Neuronal stem cell (in vitro differentiated cells): Measurements from ENCODE around the gene SFMBT2.

Experiments used
- DNase-seq: peaks from one replicate; pipeline ENCODE4 v3.0.0-alpha.2; 2013; ENCODE audit warnings: low spot score
- H2AFZ ChIP-seq: one replicate; pipeline ENCODE4 v1.6.1; 2013; ENCODE audit warnings: mild to moderate bottlenecking, low read length, inconsistent platforms
- H2AK5ac ChIP-seq: 2 replicates; pipeline ENCODE4 v1.6.1; 2013; ENCODE audit warnings: low read depth, mild to moderate bottlenecking, inconsistent platforms, low read length, moderate library complexity, mixed read lengths
- H2BK120ac ChIP-seq: 2 replicates; pipeline ENCODE4 v1.6.1; 2013; ENCODE audit warnings: low read depth, mild to moderate bottlenecking, inconsistent platforms, low read length, moderate library complexity, mixed read lengths
- H2BK12ac ChIP-seq: one replicate; pipeline ENCODE4 v1.6.1; 2013; ENCODE audit warnings: low read length, inconsistent platforms
- H2BK15ac ChIP-seq: 2 replicates; pipeline ENCODE4 v1.6.1; 2013; ENCODE audit warnings: mild to moderate bottlenecking, low read length, inconsistent platforms, mixed read lengths
- H2BK5ac ChIP-seq: one replicate; pipeline ENCODE4 v1.6.1; 2013; ENCODE audit warnings: inconsistent platforms, mild to moderate bottlenecking, low read length, moderate library complexity
- H3K14ac ChIP-seq: one replicate; pipeline ENCODE4 v1.6.1; 2013; ENCODE audit warnings: low read length, inconsistent platforms
- H3K18ac ChIP-seq: 2 replicates; pipeline ENCODE4 v1.6.1; 2013; ENCODE audit warnings: low read length, inconsistent platforms
- H3K23ac ChIP-seq: 2 replicates; pipeline ENCODE4 v1.6.1; 2013; ENCODE audit warnings: low read depth, mild to moderate bottlenecking, mixed read lengths, low read length, inconsistent platforms; ENCODE audit not compliant: poor library complexity
- H3K27ac ChIP-seq: replicated peaks from 3 replicates; pipeline ENCODE4 v1.5.1; 2013; ENCODE audit warnings: low read length, inconsistent platforms
- H3K27me3 ChIP-seq, 3 experiments: 2 replicates each; pipeline ENCODE4 v1.6.1; 2013; ENCODE audit warnings: low read length in 3 of 3, mild to moderate bottlenecking in 2 of 3, inconsistent platforms in 1 of 3, low read depth in 1 of 3, mixed read lengths in 1 of 3, moderate library complexity in 1 of 3; ENCODE audit not compliant: control insufficient read depth in 3 of 3, insufficient read depth in 3 of 3
- H3K36me3 ChIP-seq, 2 donors: replicated peaks in 1 of 2; 2 replicates each; pipeline ENCODE4 v1.6.1; 2013; ENCODE audit warnings: low read length in 2 of 2; ENCODE audit not compliant: control insufficient read depth in 2 of 2, insufficient read depth in 2 of 2
- H3K4ac ChIP-seq: 2 replicates; pipeline ENCODE4 v1.6.1; 2013; ENCODE audit warnings: inconsistent platforms, mild to moderate bottlenecking, low read length, moderate library complexity
- H3K4me1 ChIP-seq, 2 donors: 1 replicate in 1 of 2; 2 replicates in 1 of 2; pipeline ENCODE4 v1.6.1; 2013; ENCODE audit warnings: low read length in 2 of 2, low read depth in 1 of 2; ENCODE audit not compliant: control insufficient read depth in 2 of 2, insufficient read depth in 1 of 2
- H3K4me2 ChIP-seq: one replicate; pipeline ENCODE4 v1.6.1; 2013; ENCODE audit warnings: mild to moderate bottlenecking, low read length, inconsistent platforms; ENCODE audit not compliant: insufficient read depth, poor library complexity, severe bottlenecking
- H3K4me3 ChIP-seq, 2 donors: 2 replicates each; pipeline ENCODE4 v1.5.1; 2013; ENCODE audit warnings: low read length in 2 of 2, mild to moderate bottlenecking in 2 of 2, inconsistent platforms in 1 of 2, moderate library complexity in 1 of 2
- H3K79me1 ChIP-seq: one replicate; pipeline ENCODE4 v1.6.1; 2013; ENCODE audit warnings: low read depth, mild to moderate bottlenecking, inconsistent platforms, low read length, moderate library complexity
- H3K9ac ChIP-seq: one replicate; pipeline ENCODE4 v1.6.1; 2013; ENCODE audit warnings: mild to moderate bottlenecking, low read depth, low read length, inconsistent platforms; ENCODE audit not compliant: poor library complexity
- H3K9me3 ChIP-seq, 2 donors: replicated peaks in 1 of 2; 2 replicates each; pipeline versions ENCODE3 to v1.6.1; 2013; ENCODE audit warnings: low read length in 2 of 2, mild to moderate bottlenecking in 2 of 2, inconsistent platforms in 1 of 2, low read depth in 1 of 2, mixed read lengths in 1 of 2, moderate library complexity in 1 of 2; ENCODE audit not compliant: control insufficient read depth in 2 of 2, insufficient read depth in 1 of 2
- H4K8ac ChIP-seq: one replicate; pipeline ENCODE4 v1.6.1; 2013; ENCODE audit warnings: low read depth, mild to moderate bottlenecking, inconsistent platforms, low read length, moderate library complexity
- H4K91ac ChIP-seq: one replicate; pipeline ENCODE4 v1.6.1; 2013; ENCODE audit warnings: low read length, low read depth, mild to moderate bottlenecking, inconsistent platforms; ENCODE audit not compliant: poor library complexity
- WGBS, 2 donors: extraction: QIAGEN DNeasy Blood & Tissue Kit; methylation state at CpG; one replicate each; pipeline ENCODE4 v1.1.7; 2013; ENCODE audit warnings: missing lambda C conversion rate in 2 of 2, mixed read lengths in 1 of 2; ENCODE audit not compliant: insufficient read length in 2 of 2, insufficient replicate concordance in 1 of 2; ENCODE audit errors: extremely low coverage in 2 of 2; 5-methylcytosine and 5-hydroxymethylcytosine counted together

The SFMBT2 gene

DNA sequence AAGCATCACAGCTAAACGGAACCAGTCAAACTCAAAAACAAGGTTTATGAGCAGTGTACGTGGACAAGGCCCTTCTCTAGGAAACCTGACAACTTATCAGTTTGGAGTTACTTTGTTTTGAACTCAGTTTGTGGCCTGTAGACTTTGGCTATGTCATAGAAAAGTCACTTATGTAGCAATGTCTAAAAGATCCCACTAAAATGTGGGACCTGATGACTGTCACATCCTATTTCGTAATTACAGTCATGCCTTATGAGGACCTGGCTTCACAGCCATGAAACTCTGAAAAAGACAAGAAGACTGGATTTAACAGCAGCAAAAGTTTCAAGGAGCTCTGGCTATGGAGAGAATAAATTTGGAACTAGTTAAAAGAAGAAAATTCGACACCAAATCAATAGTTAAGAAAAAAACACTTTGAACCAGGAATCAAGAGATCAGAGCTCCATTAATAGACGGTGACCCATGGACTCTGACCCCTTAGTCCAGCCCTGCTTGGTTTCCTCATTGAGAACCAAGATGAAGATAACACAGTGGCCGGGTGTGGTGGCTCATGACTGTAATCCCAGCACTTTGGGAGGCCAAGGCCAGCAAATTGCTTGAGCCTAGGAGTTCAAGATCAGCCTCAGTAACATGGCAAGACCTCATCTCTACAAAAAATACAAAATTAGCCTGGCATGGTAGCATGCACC is 204.3 kb downstream of the SFMBT2 start:
- Histone ChIP-seq H3K18ac (no peak overlapping the region), H2AK5ac (no peak overlapping the region), H3K23ac (no peak overlapping the region), H4K8ac (no peak overlapping the region), H3K36me3 (peaks cover 0 to 2% of the 10 kb centered on the region in 2 donors), H3K27ac (no peak overlapping the region), H3K27me3 (no peaks in the 10 kb centered on the region), H2AFZ (no peak overlapping the region), H3K9ac (no peak overlapping the region), H4K91ac (no peak overlapping the region), H3K79me1 (no peaks in the 10 kb centered on the region), H2BK120ac (no peak overlapping the region), H2BK5ac (no peak overlapping the region), H3K4me2 (no peak overlapping the region), H2BK15ac (no peak overlapping the region), H3K4me3 (no peak overlapping the region), H3K4me1 (no peaks in the 10 kb centered on the region), H3K4ac (no peak overlapping the region), H3K14ac (no peak overlapping the region), H2BK12ac (no peak overlapping the region), H3K9me3 (no peaks in the 10 kb centered on the region)
- DNase-seq = no peak
- WGBS, 2 donors = no CpG with 5 or more reads among the region's 6 CpGs

DNA sequence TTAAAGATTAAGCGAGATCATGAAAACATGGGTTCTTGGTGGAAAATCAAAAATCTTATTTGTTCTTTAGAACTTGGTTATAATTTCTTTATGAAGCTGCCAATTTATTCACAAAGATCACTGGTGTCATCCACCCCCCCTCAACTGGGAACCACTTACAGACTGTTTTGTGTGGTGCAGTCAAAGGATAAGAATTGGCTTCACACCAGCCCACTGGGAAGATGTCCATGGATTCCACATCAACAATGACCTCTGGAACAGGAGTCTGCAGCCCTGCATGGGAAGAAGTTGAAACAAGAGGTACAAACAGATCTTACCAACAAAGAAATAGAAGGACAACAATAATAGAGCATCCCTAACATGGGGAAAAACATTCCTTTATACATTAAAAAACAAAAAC is 205.2 kb downstream of the SFMBT2 start:
- no peak overlapping the region for H3K4me2 ChIP-seq
- no peak overlapping the region for H2BK15ac ChIP-seq
- H3K79me1 ChIP-seq = no peaks in the 10 kb centered on the region
- no peak overlapping the region for H3K4ac ChIP-seq
- H3K4me3 ChIP-seq = no peak overlapping the region
- no peak overlapping the region for H3K23ac ChIP-seq
- no peak for DNase-seq
- H3K9me3 ChIP-seq = no peaks in the 10 kb centered on the region
- no peak overlapping the region for H2BK120ac ChIP-seq
- H2BK12ac ChIP-seq = no peak overlapping the region
- H3K27ac ChIP-seq = no peak overlapping the region
- no peak overlapping the region for H2AK5ac ChIP-seq
- H3K14ac ChIP-seq = no peak overlapping the region
- no peak overlapping the region for H3K9ac ChIP-seq
- no CpG with 5 or more reads among the region's 1 CpG for WGBS, 2 donors
- H3K18ac ChIP-seq = no peak overlapping the region
- H3K4me1 ChIP-seq = no peaks in the 10 kb centered on the region
- no peak overlapping the region for H4K8ac ChIP-seq
- peaks cover 0 to 2% of the 10 kb centered on the region in 2 donors for H3K36me3 ChIP-seq
- H2BK5ac ChIP-seq = no peak overlapping the region
- H2AFZ ChIP-seq = no peak overlapping the region
- no peak overlapping the region for H4K91ac ChIP-seq
- H3K27me3 ChIP-seq = no peaks in the 10 kb centered on the region

DNA sequence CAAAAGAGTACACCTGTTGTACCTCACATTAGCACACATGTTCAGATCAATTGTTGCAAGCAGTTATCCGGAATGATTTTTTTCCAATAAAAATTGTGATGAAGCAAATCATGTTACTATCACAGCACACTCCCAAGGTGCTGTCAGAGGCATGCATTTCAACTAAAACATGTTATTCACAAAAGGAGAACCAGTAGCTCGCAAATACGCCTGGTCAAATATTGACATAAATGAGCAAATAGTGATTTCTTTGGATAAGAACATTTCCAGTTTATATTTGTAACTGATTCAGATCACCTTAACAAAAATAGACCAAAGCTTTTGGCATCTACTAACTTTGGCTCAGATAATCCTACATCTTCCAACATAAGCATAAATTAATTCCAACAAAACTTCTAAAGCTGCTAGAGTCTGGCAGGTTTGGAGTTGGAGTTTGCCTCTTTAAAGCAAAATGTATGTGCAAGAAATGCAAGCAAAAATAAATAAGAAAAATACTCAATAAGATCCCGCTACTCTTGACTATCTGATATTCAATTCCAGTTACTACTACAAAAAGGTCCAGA is 208.0 kb downstream of the SFMBT2 start:
- H3K4me2 ChIP-seq = no peak overlapping the region
- peaks cover 0 to 5% of the 10 kb centered on the region in 2 donors for H3K36me3 ChIP-seq
- H3K18ac ChIP-seq = no peak overlapping the region
- DNase-seq = no peak
- no peak overlapping the region for H4K91ac ChIP-seq
- no peak overlapping the region for H3K27ac ChIP-seq
- H2BK5ac ChIP-seq = no peak overlapping the region
- no peaks in the 10 kb centered on the region for H3K9me3 ChIP-seq
- H3K4ac ChIP-seq = no peak overlapping the region
- no peak overlapping the region for H2BK120ac ChIP-seq
- H3K14ac ChIP-seq = no peak overlapping the region
- no peaks in the 10 kb centered on the region for H3K79me1 ChIP-seq
- no peak overlapping the region for H2AFZ ChIP-seq
- WGBS, 2 donors = no CpG with 5 or more reads among the region's 4 CpGs
- no peak overlapping the region for H2BK12ac ChIP-seq
- H3K23ac ChIP-seq = no peak overlapping the region
- H4K8ac ChIP-seq = no peak overlapping the region
- no peak overlapping the region for H3K4me3 ChIP-seq
- no peak overlapping the region for H3K9ac ChIP-seq
- H3K27me3 ChIP-seq = no peaks in the 10 kb centered on the region
- H2BK15ac ChIP-seq = no peak overlapping the region
- H2AK5ac ChIP-seq = no peak overlapping the region
- no peaks in the 10 kb centered on the region for H3K4me1 ChIP-seq

DNA sequence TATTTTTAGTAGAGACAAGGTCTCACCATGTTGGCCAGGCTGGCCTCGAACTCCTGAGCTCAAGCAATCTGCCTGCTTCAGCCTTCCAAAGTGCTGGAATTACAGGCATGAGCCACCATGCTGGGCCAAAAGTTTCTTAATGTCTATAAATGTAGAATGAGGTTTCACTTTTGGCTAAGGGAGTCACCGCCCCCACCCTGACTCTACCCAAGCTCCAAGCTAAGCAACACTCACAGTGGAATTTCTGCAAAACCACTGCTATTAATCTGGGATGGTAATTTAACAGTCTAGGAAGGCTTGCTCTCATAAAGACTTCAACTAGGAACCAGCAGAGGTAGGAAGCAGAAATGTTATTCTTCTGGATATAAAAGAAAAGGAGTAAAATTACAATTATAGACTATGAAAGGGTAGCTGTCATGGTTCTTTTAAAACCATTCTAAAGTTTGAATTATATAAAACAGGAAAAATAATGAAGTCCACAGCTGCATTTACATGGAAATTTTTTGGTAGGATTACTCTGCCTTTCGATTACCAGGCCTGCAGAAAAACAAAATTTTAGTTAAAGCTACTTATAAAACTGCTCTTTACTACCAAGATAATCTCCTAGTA is 211.6 kb downstream of the SFMBT2 start:
- Histone ChIP-seq H2BK120ac (no peak overlapping the region), H2BK12ac (no peak overlapping the region), H3K14ac (no peak overlapping the region), H3K4me3 (no peak overlapping the region), H2BK15ac (no peak overlapping the region), H3K27ac (no peak overlapping the region), H3K79me1 (no peaks in the 10 kb centered on the region), H4K8ac (no peak overlapping the region), H4K91ac (no peak overlapping the region), H3K18ac (no peak overlapping the region), H3K9ac (no peak overlapping the region), H3K9me3 (peaks cover 0 to 5% of the 10 kb centered on the region in 2 donors), H3K27me3 (no peaks in the 10 kb centered on the region), H3K23ac (no peak overlapping the region), H2AK5ac (no peak overlapping the region), H3K4me2 (no peak overlapping the region), H3K4me1 (no peaks in the 10 kb centered on the region), H3K36me3 (peaks cover 0 to 7% of the 10 kb centered on the region in 2 donors), H2BK5ac (no peak overlapping the region), H2AFZ (no peak overlapping the region), H3K4ac (no peak overlapping the region)
- DNase-seq = no peak
- WGBS, 2 donors = no CpG with 5 or more reads among the region's 3 CpGs
